GM13977 (cell line): ENCODE results near the gene RALGAPA2.

ENCODE experiments used
- DNase-seq: peaks from one replicate; pipeline ENCODE4 v3.0.0; 2012; ENCODE audit warnings: low spot score
- CTCF ChIP-seq: IDR thresholded peaks from 2 replicates; pipeline ENCODE4 v1.5.1; 2012; ENCODE audit warnings: mild to moderate bottlenecking, control low read depth; ENCODE audit not compliant: insufficient read depth; ENCODE audit errors: extremely low read depth, missing control alignments
- in situ Hi-C: fragments of 300-500 bp; cut with MboI; formaldehyde crosslinking; loops from one replicate; pipeline ENCODE4 v1.12.0; 2022; ENCODE audit warnings: low sequenced_read_pairs, low pct_unique_long_range_greater_than_20kb, mixed read lengths, inconsistent platforms; ENCODE audit not compliant: unreplicated experiment

Gene RALGAPA2

DNA sequence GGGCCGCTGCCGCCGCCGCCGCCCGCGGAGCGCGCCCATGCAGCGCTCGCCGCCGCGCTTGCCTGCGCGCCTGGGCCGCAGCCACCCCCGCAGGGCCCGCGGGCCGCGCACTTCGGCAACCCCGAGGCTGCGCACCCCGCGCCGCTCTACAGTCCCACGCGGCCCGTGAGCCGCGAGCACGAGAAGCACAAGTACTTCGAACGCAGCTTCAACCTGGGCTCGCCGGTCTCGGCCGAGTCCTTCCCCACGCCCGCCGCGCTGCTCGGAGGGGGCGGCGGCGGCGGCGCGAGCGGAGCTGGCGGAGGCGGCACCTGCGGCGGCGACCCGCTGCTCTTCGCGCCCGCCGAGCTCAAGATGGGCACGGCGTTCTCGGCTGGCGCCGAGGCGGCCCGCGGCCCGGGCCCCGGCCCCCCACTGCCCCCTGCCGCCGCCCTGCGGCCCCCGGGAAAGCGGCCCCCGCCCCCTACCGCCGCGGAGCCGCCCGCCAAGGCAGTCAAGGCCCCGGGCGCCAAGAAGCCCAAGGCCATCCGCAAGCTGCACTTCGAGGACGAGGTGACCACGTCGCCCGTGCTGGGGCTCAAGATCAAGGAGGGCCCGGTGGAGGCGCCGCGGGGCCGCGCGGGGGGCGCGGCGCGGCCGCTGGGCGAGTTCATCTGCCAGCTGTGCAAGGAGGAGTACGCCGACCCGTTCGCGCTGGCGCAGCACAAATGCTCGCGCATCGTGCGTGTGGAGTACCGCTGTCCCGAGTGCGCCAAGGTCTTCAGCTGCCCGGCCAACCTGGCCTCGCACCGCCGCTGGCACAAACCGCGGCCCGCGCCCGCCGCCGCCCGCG lies 343.8 kb downstream of the RALGAPA2 start:
- TF ChIP-seq CTCF, result no peak
- in situ Hi-C loops, result loop anchor here (10.0 to 25.0 kb wide), 3 partner anchors 196 to 1144 kb away; partner anchors contain the start of genes LINC00237 and NKX2-2
- DNase-seq, result peak; percentile 61

DNA sequence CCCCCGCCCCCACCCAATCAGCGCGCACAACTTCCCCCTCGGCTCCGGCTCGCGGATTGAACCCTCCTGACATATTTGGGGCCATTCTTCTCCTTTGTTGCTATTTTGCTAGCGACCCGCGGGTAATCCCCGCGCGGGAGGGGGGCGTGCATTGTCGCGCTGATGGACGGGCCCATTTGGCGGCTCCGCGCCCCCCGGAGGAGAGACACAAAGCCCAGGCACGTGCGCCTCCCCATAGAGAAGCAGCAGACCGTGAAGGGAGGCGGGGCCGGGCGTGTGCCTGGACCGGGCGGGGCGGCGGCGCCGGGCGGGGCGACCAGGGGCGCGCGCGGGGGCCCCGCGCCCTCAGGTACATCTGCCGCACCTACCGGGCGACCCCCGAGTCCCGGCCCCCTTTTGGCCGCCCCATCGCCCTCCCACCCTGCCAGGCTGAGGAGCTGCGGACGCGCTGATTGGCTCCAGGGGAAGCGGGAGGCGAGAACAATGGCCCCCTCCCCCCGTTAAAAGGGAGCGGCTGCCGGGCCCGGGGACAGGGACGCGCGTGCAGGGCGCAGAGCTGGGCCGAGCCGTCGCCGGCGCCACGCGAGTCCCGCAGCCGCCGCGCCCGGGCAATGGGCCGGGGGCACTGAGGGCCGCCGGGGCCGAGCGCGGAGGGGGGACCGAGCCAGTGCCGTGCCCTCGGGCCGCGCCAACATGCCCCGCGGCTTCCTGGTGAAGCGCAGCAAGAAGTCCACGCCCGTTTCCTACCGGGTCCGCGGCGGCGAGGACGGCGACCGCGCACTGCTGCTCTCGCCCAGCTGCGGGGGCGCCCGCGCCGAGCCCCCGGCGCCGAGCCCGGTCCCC lies 344.6 kb downstream of the RALGAPA2 start, which contains the start of gene INSM1:
TSS of gene INSM1 (plus strand) at position 530 of the 843 bp plus-strand sequence. CDS start at position 694, 164 bp downstream.
- DNase-seq, result peak; percentile 63
- in situ Hi-C loops, result loop anchor here (10.0 to 25.0 kb wide), 3 partner anchors 197 to 1145 kb away; partner anchors contain the start of genes LINC00237 and NKX2-2
- no peak for TF ChIP-seq CTCF

GRCh38 chr20:20366876-20367574 lies 345.4 kb downstream of the RALGAPA2 start:
- in situ Hi-C loops, result loop anchor here (10.0 to 25.0 kb wide), 3 partner anchors 198 to 1145 kb away; partner anchors contain the start of genes LINC00237 and NKX2-2
- no peak for DNase-seq
- no peak for TF ChIP-seq CTCF

GRCh38 chr20:20366551-20366875 lies 345.9 kb downstream of the RALGAPA2 start:
- DNase-seq, result no peak
- no peak for TF ChIP-seq CTCF
- in situ Hi-C loops, result loop anchor here (10.0 to 25.0 kb wide), 3 partner anchors 198 to 1146 kb away; partner anchors contain the start of genes LINC00237 and NKX2-2

- no peak for DNase-seq
- in situ Hi-C loops, result loop anchor here (10.0 to 25.0 kb wide), 3 partner anchors 199 to 1147 kb away; partner anchors contain the start of genes LINC00237 and NKX2-2
- no peak for TF ChIP-seq CTCF
Measured at GRCh38 chr20:20365480-20366161, 346.8 kb downstream of the RALGAPA2 start.
